Endometrial microvascular endothelial cells (primary cell): ENCODE results near the gene SPTLC2. TPM values are rescaled to one million over a fixed set of nuclear protein-coding genes. Genes with fewer than 3 reads are reported as not detected.
"Not testable (repeated sequence)": the region's sequence is repeated elsewhere in the genome, so short reads cannot be mapped to it uniquely, and the experiment has no call there.

ENCODE experiments used
- in situ Hi-C: cut with HindIII; loops from 2 replicates; pipeline ENCODE4 v1.10.0; 2017; ENCODE audit warnings: low sequenced_read_pairs, low pct_unique_long_range_greater_than_20kb; ENCODE audit errors: inconsistent ontology term
- total RNA-seq: library from RNA; depleted of rRNA; stranded (reverse); fragments of >200 nt; gene quantifications from one replicate; pipeline ENCODE4 v1.2.3, GENCODE V29; 2015; ENCODE audit errors: inconsistent ontology term

The SPTLC2 gene
- total RNA-seq, result 43.7 TPM

GRCh38 chr14:77616454-77617229 is at the start of gene SPTLC2:
Gene SPTLC2, minus strand, starts transcription at chr14:77616637. Its CDS starts 58 bp downstream, at chr14:77616579.
- in situ Hi-C loops, result no loop called here

- in situ Hi-C loops, result no loop called here
Observed at GRCh38 chr14:77663293-77663692, 46.9 kb upstream of the SPTLC2 start.

GRCh38 chr14:77661562-77661961 is 45.1 kb upstream of the SPTLC2 start:
- in situ Hi-C loops, result not testable (repeated sequence)

GRCh38 chr14:77660754-77661153 is 44.3 kb upstream of the SPTLC2 start:
- in situ Hi-C loops, result no loop called here

GRCh38 chr14:77659831-77660230 is 43.4 kb upstream of the SPTLC2 start:
- in situ Hi-C loops, result no loop called here

- in situ Hi-C loops, result no loop called here
Observed at GRCh38 chr14:77657280-77657679, 40.8 kb upstream of the SPTLC2 start.

- in situ Hi-C loops, result no loop called here
Observed at GRCh38 chr14:77654001-77654441, 37.6 kb upstream of the SPTLC2 start.

GRCh38 chr14:77649326-77649725 is 32.9 kb upstream of the SPTLC2 start:
- in situ Hi-C loops, result no loop called here

- in situ Hi-C loops, result no loop called here
Observed at GRCh38 chr14:77648520-77649200, 32.2 kb upstream of the SPTLC2 start.

GRCh38 chr14:77647853-77648252 is 31.4 kb upstream of the SPTLC2 start:
- in situ Hi-C loops, result no loop called here

- in situ Hi-C loops, result no loop called here
Observed at GRCh38 chr14:77646907-77647306, 30.5 kb upstream of the SPTLC2 start.

GRCh38 chr14:77645520-77646230 is 29.2 kb upstream of the SPTLC2 start:
- in situ Hi-C loops, result no loop called here

GRCh38 chr14:77642407-77642806 is 26.0 kb upstream of the SPTLC2 start:
- in situ Hi-C loops, result no loop called here

- in situ Hi-C loops, result no loop called here
Observed at GRCh38 chr14:77641534-77642341, 25.3 kb upstream of the SPTLC2 start.

GRCh38 chr14:77640756-77641533 is 24.5 kb upstream of the SPTLC2 start:
- in situ Hi-C loops, result no loop called here

GRCh38 chr14:77638771-77639171 is 22.3 kb upstream of the SPTLC2 start:
- in situ Hi-C loops, result no loop called here

GRCh38 chr14:77635869-77636268 is 19.4 kb upstream of the SPTLC2 start:
- in situ Hi-C loops, result not testable (repeated sequence)

GRCh38 chr14:77635466-77635865 is 19.0 kb upstream of the SPTLC2 start:
- in situ Hi-C loops, result not testable (repeated sequence)
